Gastroesophageal sphincter (tissue), 3 donors: ENCODE data around the gene CNTNAP3B.
"Not testable (repeated sequence)": the region's sequence is repeated elsewhere in the genome, so short reads cannot be mapped to it uniquely, and the experiment has no call there.

Experiments
- EP300 ChIP-seq: sonication (generic); formaldehyde crosslinking; IDR thresholded peaks from one replicate; pipeline ENCODE4 v1.6.1; 2017; ENCODE audit warnings: antibody characterized with exemption, mild to moderate bottlenecking
- POLR2A ChIP-seq, 2 donors: fragments of 450-650 bp; IDR thresholded peaks; one replicate each; pipeline ENCODE4 v1.6.1; 2017; ENCODE audit warnings: antibody characterized with exemption in 2 of 2, mild to moderate bottlenecking in 2 of 2, moderate library complexity in 1 of 2
- POLR2AphosphoS5 ChIP-seq: sonication (generic); formaldehyde crosslinking; IDR thresholded peaks from one replicate; pipeline ENCODE4 v1.6.1; 2017; ENCODE audit warnings: antibody characterized with exemption
- TF ChIP-seq, protein P1 (sequence below), 4 experiments: fragments of 200-600 bp in 2 of 4; fragments of 450-650 bp in 2 of 4; sonication (generic) in 1 of 4; IDR thresholded peaks; one replicate each; pipeline ENCODE4 v1.5.1; 2017 to 2019; ENCODE audit warnings: antibody characterized with exemption in 4 of 4, mild to moderate bottlenecking in 2 of 4, moderate library complexity in 2 of 4

DNA sequence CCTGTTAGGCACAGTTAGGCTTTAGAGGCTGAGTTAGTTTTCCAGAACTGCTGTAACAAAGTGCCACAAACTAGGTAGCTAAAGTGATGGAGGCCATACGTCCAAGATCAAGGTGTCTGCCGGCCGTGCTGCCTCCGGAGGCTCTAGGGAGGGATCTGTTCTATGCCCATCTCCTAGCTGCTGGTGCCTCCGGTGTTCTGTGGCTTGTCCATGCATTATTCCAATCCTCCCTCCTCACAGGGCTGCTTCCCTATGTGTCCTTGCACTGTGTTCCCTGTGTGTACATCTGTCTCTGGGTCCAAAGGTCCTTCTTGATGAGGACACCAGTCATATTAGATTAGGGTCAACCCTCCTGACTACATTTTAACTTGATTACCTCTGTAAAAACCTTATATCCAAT, 54.4 kb downstream of the CNTNAP3B start:
- TF ChIP-seq, protein P1, sequence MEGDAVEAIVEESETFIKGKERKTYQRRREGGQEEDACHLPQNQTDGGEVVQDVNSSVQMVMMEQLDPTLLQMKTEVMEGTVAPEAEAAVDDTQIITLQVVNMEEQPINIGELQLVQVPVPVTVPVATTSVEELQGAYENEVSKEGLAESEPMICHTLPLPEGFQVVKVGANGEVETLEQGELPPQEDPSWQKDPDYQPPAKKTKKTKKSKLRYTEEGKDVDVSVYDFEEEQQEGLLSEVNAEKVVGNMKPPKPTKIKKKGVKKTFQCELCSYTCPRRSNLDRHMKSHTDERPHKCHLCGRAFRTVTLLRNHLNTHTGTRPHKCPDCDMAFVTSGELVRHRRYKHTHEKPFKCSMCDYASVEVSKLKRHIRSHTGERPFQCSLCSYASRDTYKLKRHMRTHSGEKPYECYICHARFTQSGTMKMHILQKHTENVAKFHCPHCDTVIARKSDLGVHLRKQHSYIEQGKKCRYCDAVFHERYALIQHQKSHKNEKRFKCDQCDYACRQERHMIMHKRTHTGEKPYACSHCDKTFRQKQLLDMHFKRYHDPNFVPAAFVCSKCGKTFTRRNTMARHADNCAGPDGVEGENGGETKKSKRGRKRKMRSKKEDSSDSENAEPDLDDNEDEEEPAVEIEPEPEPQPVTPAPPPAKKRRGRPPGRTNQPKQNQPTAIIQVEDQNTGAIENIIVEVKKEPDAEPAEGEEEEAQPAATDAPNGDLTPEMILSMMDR (IDR thresholded peaks at IDR 0.05): not testable (repeated sequence)
- TF ChIP-seq POLR2A (IDR thresholded peaks at IDR 0.05); EP300; POLR2AphosphoS5: not testable (repeated sequence)
